RWPE1 (cell line): ENCODE measurements around the gene FMN2.

Source experiments
- CTCF ChIA-PET: fragments of 350-600 bp; sonication (Branson Sonifier 250); formaldehyde crosslinking; extraction: SDS; loops from one replicate; lab custom pipeline; 2021; lab: Yijun Ruan, JAX
- POLR2A ChIA-PET: fragments of 400-600 bp; formaldehyde crosslinking; extraction: SDS; loops from one replicate; lab custom pipeline; 2020; ENCODE audit warnings: antibody characterized with exemption; ENCODE audit not compliant: low non-redundant PET; lab: Yijun Ruan, JAX
- DNase-seq: peaks from one replicate; pipeline ENCODE4 v3.0.0; 2012; ENCODE audit warnings: low spot score
- H3K27ac ChIP-seq: fragments of 450-650 bp; 2 replicates; pipeline ENCODE4 v1.5.1; 2017
- TF ChIP-seq, protein P1 (sequence below): fragments of 450-650 bp; conservative IDR thresholded peaks from 2 replicates; pipeline ENCODE4 v1.5.1; 2017; ENCODE audit warnings: low read depth, mild to moderate bottlenecking

Gene FMN2

DNA sequence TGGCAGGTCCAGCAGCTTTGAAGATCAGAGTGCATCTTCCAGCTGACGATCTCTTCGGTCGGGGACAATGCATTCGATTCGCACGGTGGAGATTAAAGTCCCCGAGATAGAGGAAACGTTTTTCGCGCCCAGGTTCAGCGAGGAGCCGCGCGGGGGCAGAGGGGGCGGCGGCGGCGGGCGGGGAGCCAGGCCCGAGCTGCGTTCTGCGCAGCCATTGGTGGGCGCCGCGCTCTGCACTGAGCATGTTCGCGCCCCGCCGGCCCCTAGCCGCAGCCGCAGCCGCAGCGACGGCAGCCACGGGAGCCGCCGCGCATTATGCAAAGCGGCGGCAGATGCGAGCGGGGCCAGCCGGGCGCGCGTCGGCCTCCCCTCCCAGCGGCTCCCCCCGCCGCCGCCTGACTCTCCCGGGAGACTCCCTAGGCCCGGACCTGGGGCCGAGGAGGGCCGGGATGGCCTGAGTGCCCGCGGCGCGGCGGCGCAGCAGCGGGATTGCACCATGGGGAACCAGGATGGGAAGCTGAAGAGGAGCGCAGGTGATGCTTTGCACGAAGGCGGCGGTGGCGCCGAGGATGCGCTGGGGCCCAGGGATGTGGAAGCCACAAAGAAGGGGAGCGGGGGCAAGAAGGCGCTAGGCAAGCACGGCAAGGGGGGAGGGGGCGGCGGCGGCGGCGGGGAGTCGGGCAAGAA lies at the start of gene FMN2:
FMN2 (plus strand) TSS at position 270 of the 687 bp plus-strand sequence; CDS start at position 497, 227 bp downstream.
- TF ChIP-seq, protein P1, sequence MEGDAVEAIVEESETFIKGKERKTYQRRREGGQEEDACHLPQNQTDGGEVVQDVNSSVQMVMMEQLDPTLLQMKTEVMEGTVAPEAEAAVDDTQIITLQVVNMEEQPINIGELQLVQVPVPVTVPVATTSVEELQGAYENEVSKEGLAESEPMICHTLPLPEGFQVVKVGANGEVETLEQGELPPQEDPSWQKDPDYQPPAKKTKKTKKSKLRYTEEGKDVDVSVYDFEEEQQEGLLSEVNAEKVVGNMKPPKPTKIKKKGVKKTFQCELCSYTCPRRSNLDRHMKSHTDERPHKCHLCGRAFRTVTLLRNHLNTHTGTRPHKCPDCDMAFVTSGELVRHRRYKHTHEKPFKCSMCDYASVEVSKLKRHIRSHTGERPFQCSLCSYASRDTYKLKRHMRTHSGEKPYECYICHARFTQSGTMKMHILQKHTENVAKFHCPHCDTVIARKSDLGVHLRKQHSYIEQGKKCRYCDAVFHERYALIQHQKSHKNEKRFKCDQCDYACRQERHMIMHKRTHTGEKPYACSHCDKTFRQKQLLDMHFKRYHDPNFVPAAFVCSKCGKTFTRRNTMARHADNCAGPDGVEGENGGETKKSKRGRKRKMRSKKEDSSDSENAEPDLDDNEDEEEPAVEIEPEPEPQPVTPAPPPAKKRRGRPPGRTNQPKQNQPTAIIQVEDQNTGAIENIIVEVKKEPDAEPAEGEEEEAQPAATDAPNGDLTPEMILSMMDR: no peak
- ChIA-PET POLR2A (no interaction called here), CTCF (no interaction called here)
- no peak within 1 kb of the TSS for H3K27ac ChIP-seq
- DNase-seq: no peak

DNA sequence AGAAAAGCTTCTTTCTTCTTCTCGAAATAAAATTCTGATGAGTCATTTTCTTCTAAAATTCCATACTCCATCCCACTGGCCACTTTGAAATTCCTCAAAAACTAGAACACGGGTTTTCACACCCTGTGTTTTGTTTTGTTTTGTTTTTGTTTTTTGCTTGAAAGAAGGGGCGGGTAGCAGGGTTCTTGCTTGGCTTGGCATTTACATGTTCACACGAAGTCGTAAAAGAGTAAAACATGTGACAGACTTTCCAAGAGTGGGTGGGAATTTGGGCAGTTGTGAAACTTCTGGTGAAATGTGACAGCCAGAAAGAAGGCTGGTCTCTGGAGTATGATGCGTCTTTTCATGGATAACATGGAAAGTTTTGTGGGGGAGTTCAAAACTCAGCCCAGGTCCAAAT lies 47.1 kb upstream of the FMN2 start:
- no peak for DNase-seq
- H3K27ac ChIP-seq: no peak overlapping the region
- POLR2A ChIA-PET: interaction anchor here (0.5 kb wide), 1 partner anchor 198 kb away, joined by 3 read pairs; no protein-coding TSS in a partner anchor
- TF ChIP-seq, protein P1: no peak
- CTCF ChIA-PET: interaction anchor here (0.6 kb wide), 1 partner anchor 600 kb away, joined by 3 read pairs; no protein-coding TSS in a partner anchor

GRCh38 chr1:240046000-240046399 lies 45.7 kb upstream of the FMN2 start:
- ChIA-PET POLR2A (no interaction called here), CTCF (interaction anchor here (1.2 kb wide), 1 partner anchor 104 kb away, joined by 4 read pairs; no protein-coding TSS in a partner anchor)
- no peak overlapping the region for H3K27ac ChIP-seq
- DNase-seq: no peak
- TF ChIP-seq, protein P1: no peak

DNA sequence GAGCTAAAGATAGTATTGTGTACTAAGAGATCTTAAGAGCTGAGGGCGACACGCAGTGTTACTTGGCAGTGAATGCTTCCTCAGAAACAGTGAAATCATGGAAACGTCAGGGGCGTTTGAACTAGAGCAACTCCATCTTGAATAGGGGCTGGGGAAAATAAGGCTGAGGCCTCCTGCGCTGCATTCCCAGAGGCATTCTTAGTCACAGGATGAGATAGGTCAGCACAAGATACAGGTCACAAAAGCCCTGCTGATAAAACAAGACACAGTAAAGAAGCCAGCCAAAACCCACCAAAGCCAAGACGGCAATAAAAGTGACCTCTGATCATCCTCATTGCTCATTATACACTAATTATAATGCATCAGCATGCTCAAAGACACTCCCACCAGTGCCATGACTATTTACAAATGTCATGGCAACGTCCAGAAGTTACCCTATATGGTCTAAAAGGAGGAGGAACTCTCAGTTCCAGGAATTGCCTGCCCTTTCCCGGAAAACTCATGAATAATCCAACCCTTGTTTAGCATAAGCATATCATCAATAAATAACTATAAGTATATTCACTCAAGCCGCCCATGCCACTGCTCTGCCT lies 37.5 kb upstream of the FMN2 start:
- ChIA-PET POLR2A (no interaction called here), CTCF (no interaction called here)
- no peak for DNase-seq
- TF ChIP-seq, protein P1: no peak
- H3K27ac ChIP-seq: no peak overlapping the region

- CTCF ChIA-PET: interaction anchor here (0.6 kb wide), 2 partner anchors 71 to 981 kb away, joined by 3 to 4 read pairs; no protein-coding TSS in a partner anchor
Observed at GRCh38 chr1:240055936-240056335, 35.7 kb upstream of the FMN2 start.

DNA sequence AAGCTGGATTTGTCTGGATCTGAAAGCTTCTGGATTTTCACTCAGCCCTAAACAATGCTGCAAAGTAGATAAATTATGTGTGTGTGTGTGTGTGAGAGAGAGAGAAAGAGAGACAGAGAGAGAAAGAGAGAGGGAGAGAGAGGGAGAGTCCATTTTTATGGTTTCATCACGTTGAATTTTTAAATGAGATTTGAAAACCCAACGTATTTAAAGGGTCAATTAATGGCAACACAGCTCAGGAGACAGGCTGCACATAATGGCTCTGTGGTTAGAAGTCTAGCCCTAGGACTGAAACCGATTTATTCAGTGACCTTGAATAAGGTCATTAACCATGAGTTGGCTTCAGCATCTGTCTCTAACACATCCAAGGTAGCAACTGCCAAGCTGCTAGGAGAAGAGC lies 35.3 kb upstream of the FMN2 start:
- no peak overlapping the region for H3K27ac ChIP-seq
- no peak for DNase-seq
- ChIA-PET POLR2A (no interaction called here), CTCF (interaction anchor here (0.6 kb wide), 1 partner anchor 981 kb away, joined by 4 read pairs; no protein-coding TSS in a partner anchor)
- TF ChIP-seq, protein P1: no peak

More at GRCh38 chr1:240055936-240056335, 35.7 kb upstream of the FMN2 start:
- DNase-seq: no peak
- TF ChIP-seq, protein P1: no peak
- POLR2A ChIA-PET: no interaction called here
- no peak overlapping the region for H3K27ac ChIP-seq
